NCI-H2227 (cell line): Measurements from ENCODE around the gene RIOX2.
"Not testable (repeated sequence)": the region's sequence is repeated elsewhere in the genome, so short reads cannot be mapped to it uniquely, and the experiment has no call there.

ENCODE experiments used
- DNase-seq: peaks from one replicate; lab custom pipeline; 2025; ENCODE audit not compliant: unreplicated experiment; lab: John Stamatoyannopoulos, UW

The RIOX2 gene

DNA sequence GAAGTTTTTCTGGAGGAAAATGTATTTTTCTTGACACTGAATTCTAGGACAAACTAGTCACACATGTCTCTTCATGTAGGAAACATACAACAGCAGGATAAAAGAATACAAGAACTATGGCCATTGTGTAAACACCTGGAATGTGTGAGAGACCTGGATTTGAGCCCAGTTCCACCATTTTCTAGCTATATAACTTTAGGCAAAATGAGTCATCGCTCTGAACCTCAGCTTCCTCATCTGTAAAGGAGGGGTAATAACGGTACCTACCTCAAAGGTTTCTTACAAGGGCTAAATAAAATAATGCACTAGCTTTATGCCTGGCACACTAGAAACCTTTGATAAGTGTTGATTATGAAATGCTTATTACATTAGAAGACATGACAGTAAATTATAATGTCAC lies 57.8 kb downstream of the RIOX2 start:
- no peak for DNase-seq

DNA sequence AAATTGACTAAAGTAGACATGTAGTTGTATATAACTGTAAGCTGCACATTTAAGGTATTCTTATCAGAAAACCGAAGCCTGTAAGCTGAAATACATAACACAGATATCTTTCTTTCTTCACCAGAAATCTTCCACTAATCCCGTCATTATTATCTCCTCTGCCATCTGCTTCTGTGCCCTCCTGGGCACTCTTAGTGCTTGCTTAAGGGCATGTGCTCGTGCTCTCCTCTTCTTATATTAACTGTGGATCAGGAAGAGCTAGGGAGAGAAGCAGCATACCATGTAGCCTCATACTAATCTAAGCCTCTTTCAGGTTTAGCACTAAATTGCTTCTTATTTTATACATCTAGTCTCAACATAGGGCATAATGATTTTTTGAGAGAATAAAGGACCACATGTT lies 60.8 kb downstream of the RIOX2 start:
- DNase-seq = no peak

DNA sequence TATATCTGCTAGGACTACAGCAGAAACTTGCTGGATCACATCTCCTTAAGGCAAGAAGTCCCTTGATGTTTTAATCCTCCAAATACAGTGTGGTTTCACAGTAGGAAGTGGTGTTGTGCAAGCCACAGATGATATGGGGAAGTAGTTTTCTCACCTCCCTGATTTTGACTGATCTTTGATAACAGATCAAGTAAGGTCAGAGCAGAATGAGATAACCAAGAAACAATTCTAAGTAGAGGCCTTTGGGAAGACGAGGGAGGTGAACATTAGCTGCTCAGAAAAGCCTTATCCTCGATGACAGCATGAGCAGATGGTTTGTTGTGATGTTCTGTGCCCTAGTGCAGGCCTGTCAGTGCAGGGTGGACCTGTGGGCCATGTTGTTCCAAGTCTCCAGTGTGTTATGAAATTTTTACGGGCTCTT lies 61.3 kb downstream of the RIOX2 start:
- no peak for DNase-seq

DNA sequence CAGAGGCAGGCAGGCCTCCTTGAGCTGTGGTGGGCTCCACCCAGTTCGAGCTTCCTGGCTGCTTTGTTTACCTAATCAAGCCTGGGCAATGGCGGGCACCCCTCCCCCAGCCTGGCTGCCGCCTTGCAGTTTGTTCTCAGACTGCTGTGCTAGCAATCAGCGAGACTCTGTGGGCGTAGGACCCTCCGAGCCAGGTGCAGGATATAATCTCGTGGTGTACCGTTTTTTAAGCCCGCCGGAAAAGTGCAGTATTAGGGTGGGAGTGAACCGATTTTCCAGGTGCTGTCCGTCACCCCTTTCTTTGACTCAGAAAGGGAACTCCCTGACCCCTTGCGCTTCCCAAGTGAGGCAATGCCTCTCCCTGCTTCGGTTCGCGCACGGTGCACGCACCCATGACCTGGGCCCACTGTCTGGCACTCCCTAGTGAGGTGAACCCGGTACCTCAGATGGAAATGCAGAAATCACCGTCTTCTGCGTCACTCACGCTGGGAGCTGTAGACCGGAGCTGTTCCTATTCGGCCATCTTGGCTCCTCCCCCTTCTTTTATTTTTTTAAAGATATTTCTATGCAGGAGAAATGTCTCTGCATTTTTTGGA lies 61.9 kb downstream of the RIOX2 start:
- DNase-seq = not testable (repeated sequence)

DNA sequence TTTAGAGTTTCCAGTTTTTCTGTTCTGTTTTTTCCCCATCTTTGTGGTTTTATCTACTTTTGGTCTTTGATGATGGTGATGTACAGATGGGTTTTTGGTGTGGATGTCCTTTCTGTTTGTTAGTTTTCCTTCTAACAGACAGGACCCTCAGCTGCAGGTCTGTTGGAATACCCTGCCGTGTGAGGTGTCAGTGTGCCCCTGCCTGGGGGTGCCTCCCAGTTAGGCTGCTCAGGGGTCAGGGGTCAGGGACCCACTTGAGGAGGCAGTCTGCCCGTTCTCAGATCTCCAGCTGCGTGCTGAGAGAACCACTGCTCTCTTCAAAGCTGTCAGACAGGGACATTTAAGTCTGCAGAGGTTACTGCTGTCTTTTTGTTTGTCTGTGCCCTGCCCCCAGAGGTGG lies 62.4 kb downstream of the RIOX2 start:
- DNase-seq = not testable (repeated sequence)

DNA sequence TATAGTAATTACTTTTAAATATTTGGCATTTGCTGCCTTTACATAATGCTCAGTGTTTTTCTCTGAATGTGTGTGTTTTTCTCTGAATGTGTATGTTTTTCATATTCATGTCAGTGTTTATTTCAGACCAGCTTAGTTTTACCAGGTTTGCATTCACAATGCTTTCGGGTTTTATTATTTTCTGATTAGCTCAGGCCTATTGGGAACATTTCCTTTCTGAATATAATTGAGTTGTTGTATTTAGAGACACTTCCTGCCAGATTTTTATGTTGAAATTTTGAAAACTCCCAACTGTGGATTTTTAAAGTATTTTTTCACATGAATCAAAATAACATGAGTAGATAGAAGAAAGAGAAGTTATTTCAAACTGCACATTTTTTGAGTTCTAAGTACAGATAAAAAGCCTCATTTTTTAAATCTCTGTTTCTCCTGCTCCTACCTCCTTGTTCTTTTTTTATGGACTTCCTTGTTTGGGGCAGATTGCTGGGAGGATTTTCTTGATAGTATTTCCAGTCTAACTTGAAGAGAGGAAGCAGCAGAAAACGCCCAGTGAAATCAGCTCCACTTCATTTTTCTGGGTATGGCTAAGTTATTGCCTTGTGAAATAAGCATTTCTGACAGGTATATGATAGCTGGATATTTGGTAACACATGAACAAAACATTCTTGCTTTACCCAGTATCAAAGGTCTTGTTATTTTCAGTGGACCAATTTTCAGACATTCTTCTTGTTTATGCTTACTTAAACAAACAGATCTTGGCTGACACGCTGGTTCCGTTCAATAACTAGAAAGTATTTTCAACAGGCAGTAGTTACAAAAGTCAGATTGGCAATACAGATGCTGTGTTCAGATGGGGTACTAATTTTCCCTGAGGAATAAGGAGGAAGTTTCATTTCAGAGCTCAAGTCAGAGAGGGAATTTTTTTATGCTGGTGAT lies 70.7 kb downstream of the RIOX2 start:
- DNase-seq = no peak

DNA sequence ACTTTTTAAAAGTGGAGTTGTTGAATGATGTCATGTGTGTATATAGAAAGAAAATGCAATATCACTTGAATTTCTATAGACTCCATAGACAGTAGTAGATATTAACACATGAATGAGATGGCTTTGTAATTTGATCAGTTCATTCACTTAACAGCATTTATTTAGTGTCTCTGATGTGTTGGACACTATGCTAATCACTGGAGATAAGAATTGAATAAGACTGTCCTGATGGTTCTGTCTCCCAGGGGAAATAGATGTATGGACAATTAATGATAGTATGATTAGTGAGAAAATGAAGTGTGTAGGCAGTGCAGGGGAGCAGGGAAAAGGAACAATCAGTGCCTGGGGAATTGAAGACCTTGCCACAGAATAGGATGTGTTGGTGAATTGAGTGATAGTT lies 72.9 kb downstream of the RIOX2 start:
- no peak for DNase-seq

DNA sequence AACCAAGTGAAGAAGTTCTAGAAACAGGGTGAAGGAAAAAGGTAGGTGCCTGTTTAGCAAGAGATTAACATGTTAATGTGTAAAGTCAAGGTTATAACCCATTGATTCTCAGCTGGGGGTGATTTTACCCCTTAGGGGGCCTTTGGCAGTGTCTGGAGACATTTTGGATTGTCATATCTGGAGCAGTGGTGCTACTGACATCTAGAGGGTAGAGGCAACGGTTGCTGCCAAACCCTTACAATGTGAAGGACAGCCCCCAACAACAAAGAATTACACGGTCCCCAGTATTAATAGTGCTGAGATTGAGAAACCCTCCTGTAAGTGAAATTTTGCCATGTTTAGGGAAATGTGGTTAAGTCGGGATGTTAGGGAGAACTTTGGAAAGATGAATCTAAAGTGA lies 75.7 kb downstream of the RIOX2 start:
- DNase-seq = peak; percentile 23

DNA sequence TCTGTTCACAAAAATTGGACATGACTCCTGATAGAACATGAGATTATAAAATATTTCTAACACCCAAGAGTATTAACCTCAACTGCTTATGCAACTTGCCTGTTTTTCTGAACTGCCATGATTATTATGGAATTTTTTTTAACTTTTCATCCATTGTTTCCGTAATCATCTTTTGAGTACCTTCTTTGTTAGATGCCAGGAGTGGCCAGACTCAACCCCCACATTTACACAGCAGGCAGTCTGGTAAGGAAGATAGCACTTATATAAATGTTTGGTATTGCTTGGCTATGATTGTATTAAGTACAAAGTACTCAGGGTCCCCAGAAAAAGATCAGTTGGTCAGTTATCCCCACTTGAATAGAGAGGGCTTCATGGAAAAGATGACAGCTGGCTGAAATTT lies 76.1 kb downstream of the RIOX2 start:
- peak; percentile 66 for DNase-seq

DNA sequence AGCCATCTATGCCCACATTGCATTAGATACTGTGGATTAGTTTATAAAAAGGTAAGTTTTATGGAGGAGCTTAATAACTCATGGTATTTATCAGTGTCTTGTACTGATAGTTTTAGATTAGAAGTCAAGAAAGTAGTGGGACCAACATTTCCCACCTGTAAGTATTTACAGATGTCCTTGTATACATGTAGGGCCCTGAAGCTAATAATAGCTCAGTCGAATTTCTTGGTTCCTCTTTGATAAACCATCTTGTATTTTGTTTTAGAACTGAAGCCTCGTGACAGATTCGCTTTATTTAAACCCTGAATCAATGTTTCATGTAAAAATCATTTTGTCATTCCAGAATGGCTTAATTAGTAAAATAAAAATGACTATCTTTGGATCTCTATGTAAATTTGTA lies 77.0 kb downstream of the RIOX2 start:
- no peak for DNase-seq

DNA sequence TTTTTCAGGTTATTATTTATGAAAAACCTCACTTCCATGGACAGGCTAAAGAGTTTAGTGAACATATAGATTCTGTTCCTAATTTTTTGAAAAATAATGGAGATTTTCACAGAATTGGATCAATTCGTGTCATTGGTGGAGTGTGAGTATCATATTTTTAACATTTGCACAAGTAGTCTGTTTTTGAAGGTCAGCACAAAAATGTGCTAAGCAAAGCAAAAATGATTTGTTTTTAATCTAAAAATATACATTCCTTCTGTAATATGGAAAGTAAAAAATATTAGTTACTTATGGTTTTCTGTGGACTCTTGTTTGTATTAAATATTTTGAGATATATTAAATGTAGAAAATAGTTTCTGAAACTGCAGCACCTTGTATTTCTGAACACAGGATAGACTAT lies 79.4 kb downstream of the RIOX2 start:
- DNase-seq = no peak
